Heart right ventricle (tissue), 16 donors: ENCODE measurements around the gene TTL. TPM values are rescaled to one million over a fixed set of nuclear protein-coding genes. Genes with fewer than 3 reads are reported as not detected.
"Not testable (repeated sequence)": the region's sequence is repeated elsewhere in the genome, so short reads cannot be mapped to it uniquely, and the experiment has no call there.

Experiments used
- ATAC-seq, 8 donors: fragments of 200-7000 bp; cut with Tn5 transposase; one replicate each; pipeline ENCODE4 v1.9.1; 2020; ENCODE audit warnings: mild to moderate bottlenecking in 8 of 8, moderate library complexity in 8 of 8, moderate number of reproducible peaks in 1 of 8
- DNase-seq, 2 donors: peaks; one replicate each; pipeline ENCODE4 v3.0.0-alpha.2; 2020
- H3K27ac ChIP-seq, 10 donors: fragments of 200-600 bp; sonication (generic) in 2 of 10; one replicate each; pipeline versions ENCODE4 v1.5.0 to v1.8.0; 2020 to 2022; ENCODE audit warnings: mild to moderate bottlenecking in 3 of 10
- H3K27me3 ChIP-seq, 7 donors: fragments of 200-600 bp; one replicate each; pipeline ENCODE4 v1.8.0; 2021 to 2022; ENCODE audit warnings: mild to moderate bottlenecking in 2 of 7
- H3K36me3 ChIP-seq, 9 donors: fragments of 200-600 bp; sonication (generic) in 1 of 9; one replicate each; pipeline versions ENCODE4 v1.5.0 to v1.8.0; 2020 to 2022; ENCODE audit warnings: mild to moderate bottlenecking in 2 of 9
- H3K4me1 ChIP-seq, 9 donors: fragments of 200-600 bp; sonication (generic) in 1 of 9; one replicate each; pipeline versions ENCODE4 v1.5.0 to v1.8.0; 2020 to 2022; ENCODE audit warnings: mild to moderate bottlenecking in 4 of 9
- H3K4me3 ChIP-seq, 10 donors: fragments of 200-600 bp; sonication (generic) in 2 of 10; one replicate each; pipeline versions ENCODE4 v1.5.0 to v1.8.0; 2020 to 2022; ENCODE audit warnings: mild to moderate bottlenecking in 7 of 10, moderate library complexity in 2 of 10
- H3K9me3 ChIP-seq, 11 donors: fragments of 200-600 bp in 10 of 11; sonication (generic) in 2 of 11; one replicate each; pipeline versions ENCODE4 v1.5.0 to v1.8.0; 2013 to 2022; ENCODE audit warnings: mild to moderate bottlenecking in 2 of 11, control low read depth in 1 of 11, moderate library complexity in 1 of 11
- CTCF ChIP-seq, 9 donors: fragments of 200-600 bp; sonication (generic) in 2 of 9; IDR thresholded peaks; one replicate each; pipeline versions ENCODE4 v1.5.0 to v1.8.0; 2021 to 2022; ENCODE audit warnings: antibody characterized with exemption in 9 of 9, mild to moderate bottlenecking in 5 of 9, moderate library complexity in 1 of 9
- WGBS, 2 donors: extraction: QIAGEN DNeasy Blood & Tissue Kit; methylation state at CpG; one replicate each; pipeline ENCODE4 v1.1.7; 2013; ENCODE audit warnings: inconsistent platforms in 1 of 2; 5-methylcytosine and 5-hydroxymethylcytosine counted together
- intact Hi-C, 10 donors: fragments of 100-400 bp; cut with DNase I; formaldehyde crosslinking; loops; one replicate each; pipeline versions ENCODE4 v1.11.1 to v1.14.2; 2022
- long read RNA-seq, 3 donors: library from polyadenylated mRNA; unstranded; transcript quantifications; one replicate each; pipeline ENCODE4 v2.0.0, GENCODE V29; 2020 to 2021
- polyA plus RNA-seq, 2 donors: library from polyadenylated mRNA; stranded (reverse); fragments of 200-250 nt; gene quantifications; one replicate each; pipeline ENCODE4 v1.2.3, GENCODE V29; 2013
- total RNA-seq, 10 donors: library from RNA; stranded (reverse); fragmentation: NEBNext Ultra II Directional in 3 of 10; extraction: Animal tissue kit (Norgen Biotek cat#: 25700) in 3 of 10; gene quantifications; one replicate each; pipeline versions ENCODE4 v1.2.1 to v1.2.4, GENCODE V29; 2021 to 2023
- donor health status: Arrhythmogenic right ventricular cardiomyopathy.
- donor health status: ischemic (EF 13 %, LVEDD 7.1; RV severe dilation, severe dysfunction).
- donor health status: healthy with polysubstance abuse.
- donor health status: DM: no; HTN: yes; CAD: no.
- donor health status: DM: no; HTN: no; CAD: no.
- donor health status: ischemic (EF 25% LVEDD 6.9; RV normal size, moderate dysfunction).
- donor health status: ischemic (EF 25% LVEDD 5.7; RV mildly dilated, moderate dysfunction).
- donor health status: healthy.
- donor health status: DM: yes; HTN: yes; CAD: no.
- donor health status: Ischemic cardiomyopathy.
- donor health status: ischemic (EF 35%, LVEDD 5.7; RV mildly dilated, moderate dysfunction).
- donor health status: nonischemic (EF 11% LVEDD 7.7; RV severe dilation, severe dysfunction).
- donor health status: DM: yes; HTN: yes; CAD: no.
- donor health status: PGD.
- donor health status: ischemic (EF 29% LVEDD 5.4; RV normal size, mild dysfunction).
- donor health status: nonischemic (EF 23%, LVEDD 6.1; RV moderate dilation, normal function).

Gene TTL
- total RNA-seq (10 to 100 TPM; 38.2 to 54.5 (median 48.9) TPM), polyA plus RNA-seq (10 to 100 TPM; 12.9 to 16.9 TPM)
- long read RNA-seq, donor 1, full-length matches to known transcripts: 30 of 45 reads
- long read RNA-seq, donor 1, partial matches to known transcripts: 9 of 45 reads
- long read RNA-seq, donor 1, other reads (novel, unspliced or antisense): 6 of 45 reads
- long read RNA-seq, donor 2, full-length matches to known transcripts: 46 of 73 reads
- long read RNA-seq, donor 2, partial matches to known transcripts: 1 of 73 reads
- long read RNA-seq, donor 2, other reads (novel, unspliced or antisense): 26 of 73 reads
- long read RNA-seq, donor 3, full-length matches to known transcripts: 2 of 33 reads
- long read RNA-seq, donor 3, partial matches to known transcripts: 26 of 33 reads
- long read RNA-seq, donor 3, other reads (novel, unspliced or antisense): 5 of 33 reads

GRCh38 chr2:112481528-112482233, at the start of gene TTL:
TSS of gene TTL (plus strand) at chr2:112482156. CDS start at chr2:112482345, 189 bp downstream.
- no peak for TF ChIP-seq CTCF (IDR thresholded peaks at IDR 0.05)
- intact Hi-C loops: loop anchor here in 9 of 10 donors (2.0 to 10.0 kb wide), 8 partner anchors 53 to 224 kb away; partner anchors contain the start of genes CHCHD5 (in 6 of the 9), POLR1B (in 5 of the 9) and ZC3H8 (in 1 of the 9)
- peak within 1 kb of the TSS; percentile 57 to 96 (median 91) for H3K27ac ChIP-seq
- peaks cover 9 to 33% (median 24%) of the 10 kb centered on the region in 9 donors for H3K4me1 ChIP-seq
- H3K4me3 ChIP-seq: peak within 1 kb of the TSS; percentile 77 to 94 (median 88)
- DNase-seq: peak; percentile 75 to 84
- H3K36me3 ChIP-seq: peaks cover 0 to 16% (median 0%) of the 10 kb centered on the region in 9 donors
- ATAC-seq: peak; percentile 91 to 96 (median 94)
- H3K9me3 ChIP-seq: no peaks in the 10 kb centered on the region
- WGBS, 2 donors: 0 to 1% methylated on average over 39 to 70 of the region's 82 CpGs
- no peaks in the 10 kb centered on the region for H3K27me3 ChIP-seq

- intact Hi-C loops: loop anchor here in 5 of 10 donors (5.0 to 10.0 kb wide), 4 partner anchors 175 to 310 kb away; partner anchors contain the start of gene ZC3H8 (in 2 of the 5)
- H3K4me1 ChIP-seq: peaks cover 0 to 14% (median 4%) of the 10 kb centered on the region in 9 donors
- H3K27ac ChIP-seq: peak overlapping the region in 9 of 10 donors; percentile 61 to 94 (median 84)
- WGBS, 2 donors: 40 to 72% methylated on average over 11 to 22 of the region's 22 CpGs
- H3K4me3 ChIP-seq: peak overlapping the region; percentile 22 to 62 (median 60)
- not testable (repeated sequence) for DNase-seq, ATAC-seq, H3K36me3 ChIP-seq, H3K9me3 ChIP-seq
- H3K27me3 ChIP-seq: peaks cover 0 to 10% (median 1%) of the 10 kb centered on the region in 7 donors
Measured at GRCh38 chr2:112432390-112432734, 49.6 kb upstream of the TTL start.

GRCh38 chr2:112432735-112433479, 49.0 kb upstream of the TTL start:
- WGBS, 2 donors: 6 to 45% methylated on average over 46 to 94 of the region's 98 CpGs
- H3K4me1 ChIP-seq: peaks cover 0 to 14% (median 4%) of the 10 kb centered on the region in 9 donors
- peaks cover 0 to 14% (median 4%) of the 10 kb centered on the region in 7 donors for H3K27me3 ChIP-seq
- H3K36me3 ChIP-seq, H3K9me3 ChIP-seq: not testable (repeated sequence)
- intact Hi-C loops: loop anchor here in 5 of 10 donors (5.0 to 10.0 kb wide), 4 partner anchors 176 to 311 kb away; partner anchors contain the start of gene ZC3H8 (in 2 of the 5)
- peak in 1 of 2 donors; percentile 38 for DNase-seq
- peak in 4 of 8 donors; percentile 8 to 79 (median 46) for ATAC-seq
- peak overlapping the region; percentile 22 to 62 (median 60) for H3K4me3 ChIP-seq
- peak overlapping the region in 9 of 10 donors; percentile 61 to 94 (median 84) for H3K27ac ChIP-seq

- peak; percentile 98 to 99 (median 99) for ATAC-seq
- peak within 1 kb of the TSS; percentile 22 to 62 (median 60) for H3K4me3 ChIP-seq
- not testable (repeated sequence) for H3K36me3 ChIP-seq, H3K9me3 ChIP-seq
- 0% methylated on average over 13 to 14 of the region's 26 CpGs for WGBS, 2 donors
- peak; percentile 87 to 88 for DNase-seq
- H3K27me3 ChIP-seq: peaks cover 0 to 14% (median 4%) of the 10 kb centered on the region in 7 donors
- peak; percentile 18 to 74 (median 60) for TF ChIP-seq CTCF (IDR thresholded peaks at IDR 0.05)
- H3K27ac ChIP-seq: peak within 1 kb of the TSS in 9 of 10 donors; percentile 61 to 94 (median 84)
- intact Hi-C loops: loop anchor here in 5 of 10 donors (5.0 to 10.0 kb wide), 4 partner anchors 176 to 311 kb away; partner anchors contain the start of gene ZC3H8 (in 2 of the 5)
- peaks cover 0 to 14% (median 4%) of the 10 kb centered on the region in 9 donors for H3K4me1 ChIP-seq
Measured at GRCh38 chr2:112433480-112433879, 48.5 kb upstream of the TTL start, which contains the start of gene RGPD8. TSS of gene RGPD8 (minus strand) at chr2:112433645. CDS start at chr2:112433453, 192 bp downstream.
